HEK293 (cell line): ENCODE data around the gene TGFB1I1.

Experiments used
- CTCF ChIA-PET: fragments of 350-600 bp; formaldehyde crosslinking; extraction: SDS; loops from one replicate; lab custom pipeline; 2021; ENCODE audit warnings: antibody characterized with exemption; lab: Yijun Ruan, JAX
- POLR2A ChIA-PET: fragments of 300-600 bp; formaldehyde crosslinking; extraction: SDS; loops from one replicate; lab custom pipeline; 2020; ENCODE audit warnings: antibody characterized with exemption, inconsistent platforms; lab: Yijun Ruan, JAX
- H3K27ac ChIP-seq: fragments of 200-500 bp; sonication (Bioruptor generic); 2 replicates; pipeline ENCODE4 v1.5.1; 2014; ENCODE audit warnings: low read depth, low read length, control low read depth, inconsistent platforms; ENCODE audit errors: extremely low read depth
- H3K36me3 ChIP-seq, 2 experiments: fragments of 200-500 bp in 1 of 2; sonication (Bioruptor generic) in 1 of 2; 1 replicate in 1 of 2; 2 replicates in 1 of 2; pipeline ENCODE4 v1.5.1; 2014 to 2017; ENCODE audit warnings: inconsistent platforms in 2 of 2, low read length in 2 of 2; ENCODE audit not compliant: control insufficient read depth in 2 of 2, insufficient read depth in 1 of 2
- H3K4me1 ChIP-seq: fragments of 200-500 bp; sonication (Bioruptor generic); 2 replicates; pipeline ENCODE4 v1.5.1; 2014; ENCODE audit warnings: mild to moderate bottlenecking, low read length, inconsistent platforms; ENCODE audit not compliant: control insufficient read depth, insufficient read depth
- H3K4me3 ChIP-seq: 2 replicates; pipeline ENCODE4 v1.5.1; 2011; ENCODE audit warnings: low read depth, mild to moderate bottlenecking, control low read depth, low read length, moderate library complexity
- H3K9me3 ChIP-seq: fragments of 200-500 bp; sonication (Bioruptor generic); 2 replicates; pipeline ENCODE4 v1.5.1; 2014; ENCODE audit warnings: low read depth, low read length, inconsistent platforms; ENCODE audit not compliant: control insufficient read depth, insufficient read depth
- FEZF1 ChIP-seq: fragments of 450-650 bp; formaldehyde crosslinking; IDR thresholded peaks from 2 replicates; pipeline ENCODE4 v1.5.1; 2016; ENCODE audit warnings: missing biosample characterization, missing genetic modification characterization
- GFI1B ChIP-seq: fragments of 450-650 bp; formaldehyde crosslinking; IDR thresholded peaks from 2 replicates; pipeline ENCODE4 v1.5.1; 2016; ENCODE audit warnings: missing biosample characterization, missing genetic modification characterization
- GLI2 ChIP-seq: fragments of 450-650 bp; formaldehyde crosslinking; IDR thresholded peaks from 2 replicates; pipeline ENCODE4; 2017; ENCODE audit warnings: missing biosample characterization, missing genetic modification characterization, low read depth, borderline replicate concordance
- KLF8 ChIP-seq: fragments of 450-650 bp; formaldehyde crosslinking; IDR thresholded peaks from 2 replicates; pipeline ENCODE4 v1.5.1; 2016; ENCODE audit warnings: missing biosample characterization, missing genetic modification characterization
- MEIS1 ChIP-seq: sonication (generic); formaldehyde crosslinking; IDR thresholded peaks from 2 replicates; pipeline ENCODE4 v1.8.1; 2022; ENCODE audit warnings: missing genetic modification reagents, mild to moderate bottlenecking, borderline replicate concordance
- ZBTB17 ChIP-seq: fragments of 450-650 bp; formaldehyde crosslinking; IDR thresholded peaks from 2 replicates; pipeline ENCODE4 v1.5.1; 2016; ENCODE audit warnings: missing biosample characterization, missing genetic modification characterization
- ZFP37 ChIP-seq: fragments of 450-650 bp; formaldehyde crosslinking; IDR thresholded peaks from 2 replicates; pipeline ENCODE4 v1.5.1; 2016; ENCODE audit warnings: missing biosample characterization, missing genetic modification characterization
- ZFP41 ChIP-seq: fragments of 450-650 bp; formaldehyde crosslinking; IDR thresholded peaks from 2 replicates; pipeline ENCODE4 v1.5.1; 2016; ENCODE audit warnings: missing biosample characterization, missing genetic modification characterization, borderline replicate concordance
- ZNF223 ChIP-seq: fragments of 450-650 bp; formaldehyde crosslinking; IDR thresholded peaks from 2 replicates; pipeline ENCODE4 v1.5.1; 2016; ENCODE audit warnings: missing biosample characterization, missing genetic modification characterization
- ZNF350 ChIP-seq: fragments of 450-650 bp; formaldehyde crosslinking; IDR thresholded peaks from 2 replicates; pipeline ENCODE4 v1.5.0; 2017; ENCODE audit warnings: missing biosample characterization, mild to moderate bottlenecking, missing genetic modification characterization
- ZNF354C ChIP-seq: fragments of 450-650 bp; formaldehyde crosslinking; IDR thresholded peaks from 2 replicates; pipeline ENCODE4 v1.5.1; 2016; ENCODE audit warnings: missing biosample characterization, missing genetic modification characterization, low read depth, borderline replicate concordance
- ZNF394 ChIP-seq: fragments of 450-650 bp; formaldehyde crosslinking; IDR thresholded peaks from 2 replicates; pipeline ENCODE4 v1.5.1; 2016; ENCODE audit warnings: missing biosample characterization, missing genetic modification characterization, mild to moderate bottlenecking, moderate library complexity, borderline replicate concordance
- ZNF404 ChIP-seq: fragments of 450-650 bp; formaldehyde crosslinking; IDR thresholded peaks from 2 replicates; pipeline ENCODE4 v1.5.1; 2017; ENCODE audit warnings: missing biosample characterization, missing genetic modification characterization
- ZNF473 ChIP-seq: fragments of 450-650 bp; formaldehyde crosslinking; IDR thresholded peaks from 2 replicates; pipeline ENCODE4 v1.5.1; 2017; ENCODE audit warnings: missing biosample characterization, missing genetic modification characterization
- ZNF529 ChIP-seq: fragments of 450-650 bp; formaldehyde crosslinking; IDR thresholded peaks from 2 replicates; pipeline ENCODE4 v1.5.1; 2017; ENCODE audit warnings: missing genetic modification characterization, missing biosample characterization; ENCODE audit not compliant: insufficient replicate concordance
- ZNF548 ChIP-seq: fragments of 450-650 bp; formaldehyde crosslinking; IDR thresholded peaks from 2 replicates; pipeline ENCODE4 v1.5.1; 2016; ENCODE audit warnings: missing biosample characterization, missing genetic modification characterization
- ZNF600 ChIP-seq: fragments of 450-650 bp; formaldehyde crosslinking; IDR thresholded peaks from 2 replicates; pipeline ENCODE4 v1.5.1; 2016; ENCODE audit warnings: missing biosample characterization, missing genetic modification characterization
- ZNF658 ChIP-seq: fragments of 450-650 bp; formaldehyde crosslinking; IDR thresholded peaks from 2 replicates; pipeline ENCODE4; 2016; ENCODE audit warnings: missing biosample characterization, missing genetic modification characterization
- ZNF670 ChIP-seq: fragments of 450-650 bp; formaldehyde crosslinking; IDR thresholded peaks from 2 replicates; pipeline ENCODE4 v1.5.1; 2016; ENCODE audit warnings: missing biosample characterization, missing genetic modification characterization, low read depth
- ZNF747 ChIP-seq: fragments of 450-650 bp; formaldehyde crosslinking; IDR thresholded peaks from 2 replicates; pipeline ENCODE4 v1.5.1; 2016; ENCODE audit warnings: missing biosample characterization, missing genetic modification characterization
- ZNF76 ChIP-seq: fragments of 450-650 bp; formaldehyde crosslinking; IDR thresholded peaks from 2 replicates; pipeline ENCODE4; 2016; ENCODE audit warnings: low read depth, missing biosample characterization, missing genetic modification characterization, borderline replicate concordance
- ZNF792 ChIP-seq: fragments of 450-650 bp; formaldehyde crosslinking; IDR thresholded peaks from 2 replicates; pipeline ENCODE4 v1.5.1; 2016; ENCODE audit warnings: missing biosample characterization, missing genetic modification characterization
- ZNF830 ChIP-seq: fragments of 450-650 bp; IDR thresholded peaks from 2 replicates; pipeline ENCODE4 v1.5.0; 2018; ENCODE audit warnings: missing biosample characterization, missing genetic modification characterization, low read depth, mild to moderate bottlenecking, moderate library complexity
- ZSCAN23 ChIP-seq: fragments of 450-650 bp; formaldehyde crosslinking; IDR thresholded peaks from 2 replicates; pipeline ENCODE4 v1.5.1; 2016; ENCODE audit warnings: missing biosample characterization, missing genetic modification characterization
- TF ChIP-seq, protein P1 (sequence below): fragments of 450-650 bp; formaldehyde crosslinking; IDR thresholded peaks from 2 replicates; pipeline ENCODE4; 2016; ENCODE audit warnings: missing biosample characterization, missing genetic modification characterization
- TF ChIP-seq, protein P2 (sequence below): fragments of 450-650 bp; formaldehyde crosslinking; IDR thresholded peaks from 2 replicates; pipeline ENCODE4 v1.5.0; 2017; ENCODE audit warnings: missing biosample characterization, missing genetic modification characterization, borderline replicate concordance
- TF ChIP-seq, protein P3 (sequence below): fragments of 450-650 bp; formaldehyde crosslinking; IDR thresholded peaks from 2 replicates; pipeline ENCODE4 v1.5.1; 2016; ENCODE audit warnings: missing biosample characterization, missing genetic modification characterization

Gene TGFB1I1

DNA sequence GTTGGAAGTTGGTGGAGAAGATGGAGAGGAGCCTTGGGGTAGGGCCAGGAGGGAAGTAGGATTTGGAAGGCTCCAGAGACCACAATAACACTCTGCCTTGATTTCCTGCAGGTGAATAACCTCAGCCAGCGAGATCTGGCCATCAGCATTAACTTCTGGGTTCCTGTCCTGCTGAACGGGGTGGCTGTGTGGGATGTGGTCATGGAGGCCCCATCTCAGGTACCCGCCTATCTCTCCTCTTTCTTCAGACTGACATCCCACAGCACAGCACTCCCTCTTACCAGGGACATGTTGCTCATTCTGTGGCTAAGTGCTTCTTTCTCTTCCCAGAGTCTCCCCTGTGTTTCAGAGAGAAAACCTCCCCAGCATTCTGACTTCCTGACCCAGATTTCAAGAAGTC, 48.7 kb upstream of the TGFB1I1 start:
- Histone ChIP-seq H3K4me3 (no peak overlapping the region), H3K36me3 (no peaks in the 10 kb centered on the region), H3K9me3 (no peaks in the 10 kb centered on the region), H3K4me1 (no peaks in the 10 kb centered on the region), H3K27ac (no peak overlapping the region)
- ChIA-PET POLR2A (no interaction called here), CTCF (no interaction called here)
- no peak for TF ChIP-seq MEIS1 (CRISPR knock-in tag)
- TF ChIP-seq ZNF658 (tag by site-specific recombination) = no peak
- TF ChIP-seq ZNF747 = no peak
- TF ChIP-seq, protein P1, sequence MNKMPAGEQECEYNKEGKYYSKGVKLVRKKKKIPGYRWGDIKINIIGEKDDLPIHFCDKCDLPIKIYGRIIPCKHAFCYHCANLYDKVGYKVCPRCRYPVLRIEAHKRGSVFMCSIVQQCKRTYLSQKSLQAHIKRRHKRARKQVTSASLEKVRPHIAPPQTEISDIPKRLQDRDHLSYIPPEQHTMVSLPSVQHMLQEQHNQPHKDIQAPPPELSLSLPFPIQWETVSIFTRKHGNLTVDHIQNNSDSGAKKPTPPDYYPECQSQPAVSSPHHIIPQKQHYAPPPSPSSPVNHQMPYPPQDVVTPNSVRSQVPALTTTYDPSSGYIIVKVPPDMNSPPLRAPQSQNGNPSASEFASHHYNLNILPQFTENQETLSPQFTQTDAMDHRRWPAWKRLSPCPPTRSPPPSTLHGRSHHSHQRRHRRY (tag by site-specific recombination) = no peak
- TF ChIP-seq ZSCAN23 (tag by site-specific recombination) = no peak
- TF ChIP-seq GLI2 (tag by site-specific recombination) = no peak
- TF ChIP-seq FEZF1 (tag by site-specific recombination) = no peak

DNA sequence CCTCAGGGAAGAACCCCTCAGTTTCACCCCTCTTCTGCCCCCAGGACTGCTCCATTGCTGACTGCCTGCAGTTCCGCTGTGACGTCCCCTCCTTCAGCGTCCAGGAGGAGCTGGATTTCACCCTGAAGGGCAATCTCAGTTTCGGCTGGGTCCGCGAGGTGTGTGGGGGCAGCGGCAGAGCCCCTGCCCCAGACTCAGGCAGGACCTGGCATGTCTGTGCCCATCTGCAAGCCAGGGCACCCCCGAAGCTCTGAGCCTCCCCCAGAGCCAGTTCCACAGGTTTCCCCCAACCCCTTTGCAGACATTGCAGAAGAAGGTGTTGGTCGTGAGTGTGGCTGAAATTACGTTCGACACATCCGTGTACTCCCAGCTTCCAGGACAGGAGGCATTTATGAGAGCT, 48.2 kb upstream of the TGFB1I1 start:
- no peak overlapping the region for H3K4me3 ChIP-seq
- H3K4me1 ChIP-seq = no peaks in the 10 kb centered on the region
- no peaks in the 10 kb centered on the region for H3K36me3 ChIP-seq
- TF ChIP-seq ZNF830 (tag by site-specific recombination) (no peak), ZNF76 (tag by site-specific recombination) (no peak), ZNF394 (no peak)
- ChIA-PET CTCF (no interaction called here), POLR2A (no interaction called here)
- no peaks in the 10 kb centered on the region for H3K9me3 ChIP-seq
- H3K27ac ChIP-seq = no peak overlapping the region

DNA sequence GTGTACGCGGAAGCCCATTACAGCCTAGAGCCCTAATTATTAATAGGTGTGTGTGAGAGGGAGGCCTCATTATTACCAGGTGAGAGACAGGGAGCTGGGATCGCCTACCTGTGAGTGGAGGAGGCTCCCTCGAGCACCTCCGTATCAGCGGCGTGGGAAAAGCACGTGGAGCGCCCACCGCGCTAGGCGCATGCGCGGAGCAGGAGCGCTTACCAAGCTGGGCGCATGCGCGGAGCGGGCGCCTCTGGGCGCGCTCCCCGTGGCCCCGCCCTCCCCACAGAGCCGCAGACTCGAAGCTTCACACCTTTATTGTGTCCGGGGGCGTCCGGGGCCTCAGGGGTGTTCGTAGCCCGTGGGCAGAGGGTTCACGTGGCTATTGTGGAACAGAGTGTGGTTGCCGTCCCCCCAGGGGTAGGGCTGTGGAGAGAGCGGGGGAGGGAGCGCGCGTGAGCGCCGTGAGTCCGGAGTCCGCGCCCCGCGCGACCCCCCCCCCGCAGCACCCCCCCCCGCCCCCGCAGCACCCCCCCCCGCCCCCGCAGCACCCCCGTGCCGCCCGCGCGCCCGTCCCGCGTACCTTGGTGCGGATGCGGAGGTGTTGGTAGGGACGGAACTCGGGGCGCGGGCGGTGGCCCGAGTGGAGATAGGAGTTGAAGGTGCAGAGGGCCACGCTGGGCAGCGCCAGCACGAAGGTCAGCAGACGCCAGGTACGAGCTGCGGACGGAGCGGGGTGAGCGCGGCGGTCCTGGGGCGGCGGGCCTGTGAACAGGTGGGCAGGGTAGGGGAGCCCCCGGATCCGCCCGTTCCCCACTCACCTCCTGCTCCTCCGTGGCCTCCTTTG, 44.3 kb upstream of the TGFB1I1 start:
- H3K36me3 ChIP-seq = no peaks in the 10 kb centered on the region
- ChIA-PET POLR2A (interaction anchor here (0.7 to 1.5 kb wide), 4 partner anchors 28 to 222 kb away, joined by 3 to 4 read pairs (median 4); no protein-coding TSS in a partner anchor), CTCF (no interaction called here)
- H3K4me1 ChIP-seq = no peaks in the 10 kb centered on the region
- no peak overlapping the region for H3K4me3 ChIP-seq
- H3K9me3 ChIP-seq = no peaks in the 10 kb centered on the region
- H3K27ac ChIP-seq = no peak overlapping the region
- TF ChIP-seq ZFP41 (no peak), ZBTB17 (tag by site-specific recombination) (no peak), ZNF792 (tag by site-specific recombination) (no peak), ZNF529 (tag by site-specific recombination) (no peak), ZNF404 (tag by site-specific recombination) (no peak), ZNF548 (tag by site-specific recombination) (no peak), GFI1B (tag by site-specific recombination) (no peak), ZNF223 (tag by site-specific recombination) (no peak), KLF8 (tag by site-specific recombination) (no peak), ZFP37 (tag by site-specific recombination) (no peak), ZNF830 (tag by site-specific recombination) (no peak), ZNF600 (no peak), ZNF350 (tag by site-specific recombination) (no peak), ZNF670 (tag by site-specific recombination) (no peak), ZNF473 (tag by site-specific recombination) (no peak), ZNF354C (tag by site-specific recombination) (no peak)
- TF ChIP-seq, protein P2, sequence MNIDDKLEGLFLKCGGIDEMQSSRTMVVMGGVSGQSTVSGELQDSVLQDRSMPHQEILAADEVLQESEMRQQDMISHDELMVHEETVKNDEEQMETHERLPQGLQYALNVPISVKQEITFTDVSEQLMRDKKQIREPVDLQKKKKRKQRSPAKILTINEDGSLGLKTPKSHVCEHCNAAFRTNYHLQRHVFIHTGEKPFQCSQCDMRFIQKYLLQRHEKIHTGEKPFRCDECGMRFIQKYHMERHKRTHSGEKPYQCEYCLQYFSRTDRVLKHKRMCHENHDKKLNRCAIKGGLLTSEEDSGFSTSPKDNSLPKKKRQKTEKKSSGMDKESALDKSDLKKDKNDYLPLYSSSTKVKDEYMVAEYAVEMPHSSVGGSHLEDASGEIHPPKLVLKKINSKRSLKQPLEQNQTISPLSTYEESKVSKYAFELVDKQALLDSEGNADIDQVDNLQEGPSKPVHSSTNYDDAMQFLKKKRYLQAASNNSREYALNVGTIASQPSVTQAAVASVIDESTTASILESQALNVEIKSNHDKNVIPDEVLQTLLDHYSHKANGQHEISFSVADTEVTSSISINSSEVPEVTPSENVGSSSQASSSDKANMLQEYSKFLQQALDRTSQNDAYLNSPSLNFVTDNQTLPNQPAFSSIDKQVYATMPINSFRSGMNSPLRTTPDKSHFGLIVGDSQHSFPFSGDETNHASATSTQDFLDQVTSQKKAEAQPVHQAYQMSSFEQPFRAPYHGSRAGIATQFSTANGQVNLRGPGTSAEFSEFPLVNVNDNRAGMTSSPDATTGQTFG (tag by site-specific recombination) = no peak
- TF ChIP-seq, protein P3, sequence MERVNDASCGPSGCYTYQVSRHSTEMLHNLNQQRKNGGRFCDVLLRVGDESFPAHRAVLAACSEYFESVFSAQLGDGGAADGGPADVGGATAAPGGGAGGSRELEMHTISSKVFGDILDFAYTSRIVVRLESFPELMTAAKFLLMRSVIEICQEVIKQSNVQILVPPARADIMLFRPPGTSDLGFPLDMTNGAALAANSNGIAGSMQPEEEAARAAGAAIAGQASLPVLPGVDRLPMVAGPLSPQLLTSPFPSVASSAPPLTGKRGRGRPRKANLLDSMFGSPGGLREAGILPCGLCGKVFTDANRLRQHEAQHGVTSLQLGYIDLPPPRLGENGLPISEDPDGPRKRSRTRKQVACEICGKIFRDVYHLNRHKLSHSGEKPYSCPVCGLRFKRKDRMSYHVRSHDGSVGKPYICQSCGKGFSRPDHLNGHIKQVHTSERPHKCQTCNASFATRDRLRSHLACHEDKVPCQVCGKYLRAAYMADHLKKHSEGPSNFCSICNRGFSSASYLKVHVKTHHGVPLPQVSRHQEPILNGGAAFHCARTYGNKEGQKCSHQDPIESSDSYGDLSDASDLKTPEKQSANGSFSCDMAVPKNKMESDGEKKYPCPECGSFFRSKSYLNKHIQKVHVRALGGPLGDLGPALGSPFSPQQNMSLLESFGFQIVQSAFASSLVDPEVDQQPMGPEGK (tag by site-specific recombination) = no peak
